Urothelium cell line (cell line): Measurements from ENCODE around the gene OR5M8.

Source experiments
- DNase-seq: peaks from one replicate; pipeline ENCODE4 v3.0.0; 2011; ENCODE audit warnings: low spot score, mixed read lengths
- FAIRE-seq: peaks from 2 replicates; lab custom pipeline; 2011; peaks lifted over from hg19 to GRCh38; lab: Jason Lieb, UNC

OR5M8 gene

DNA sequence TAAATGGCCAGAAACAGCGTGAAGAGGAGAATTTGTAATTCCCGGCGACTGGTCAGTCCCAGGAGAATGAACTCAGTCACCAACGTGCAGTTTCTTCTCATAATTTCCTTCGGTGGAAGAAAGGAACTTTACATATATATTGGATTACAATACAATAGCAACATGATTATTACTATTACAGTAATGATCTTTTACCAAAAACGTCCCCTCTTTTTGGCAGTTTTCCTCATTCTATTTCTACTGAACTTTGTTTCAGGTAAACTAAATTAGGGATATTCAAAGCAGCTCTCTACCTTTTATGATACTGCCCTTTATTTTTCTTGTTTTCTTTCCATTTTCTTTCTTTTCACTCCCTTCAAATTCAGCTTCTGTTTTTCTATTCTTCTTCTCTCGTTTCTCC is at the start of gene OR5M8:
TSS of gene OR5M8 (minus strand) at position 101 of the 400 bp plus-strand sequence. CDS start at position 101, 0 bp downstream.
- DNase-seq (no peak), FAIRE-seq (no peak)

DNA sequence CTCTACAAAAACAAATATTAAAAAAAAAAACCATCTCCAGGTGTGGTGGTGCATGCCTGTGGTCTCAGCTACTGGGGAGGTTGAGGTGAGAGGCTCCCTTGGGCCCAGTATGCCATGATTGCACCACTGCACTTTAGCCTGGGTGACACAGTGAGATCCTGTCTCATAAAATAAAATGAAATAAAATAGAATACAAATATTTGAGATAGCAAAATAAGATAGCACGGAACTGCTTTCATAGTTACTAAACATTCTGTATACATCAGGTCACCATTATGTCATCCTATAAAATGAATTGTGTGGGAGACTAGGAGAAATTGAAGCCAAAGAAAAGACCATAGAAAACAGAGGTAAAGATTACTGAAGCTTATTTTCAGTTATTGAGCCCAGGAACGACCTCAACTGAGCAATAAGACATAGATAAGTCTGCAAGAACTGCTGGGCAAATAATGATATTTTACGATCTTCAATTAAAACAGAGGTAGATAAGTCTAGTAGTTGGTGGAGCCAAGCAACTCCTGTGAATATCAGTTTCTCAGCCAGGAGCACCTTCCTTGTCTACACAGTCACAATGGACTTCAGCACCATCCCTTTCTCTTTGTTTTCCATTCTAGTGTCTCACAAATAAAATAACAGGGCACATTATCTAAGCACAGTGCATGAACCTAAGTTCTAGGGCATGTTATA is 42.0 kb upstream of the OR5M8 start:
- no peak for FAIRE-seq

DNA sequence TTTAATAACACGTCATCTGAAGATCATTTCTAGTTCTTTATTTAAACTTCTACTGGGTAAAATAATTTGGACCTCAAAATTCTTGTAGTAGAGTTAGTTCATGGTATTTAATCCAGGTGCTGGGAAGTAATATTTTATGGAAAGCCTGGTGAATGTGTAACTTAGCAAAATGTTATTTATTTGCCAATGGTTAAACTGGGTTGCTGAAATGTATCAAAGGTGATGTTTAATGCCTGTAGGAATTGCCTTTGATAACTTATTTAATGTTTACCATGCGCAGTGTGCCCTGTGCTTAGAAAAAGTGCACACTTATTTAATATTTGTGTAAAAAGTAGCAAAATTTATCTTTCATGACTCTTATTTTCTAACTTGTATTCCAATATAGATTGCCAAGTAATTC is 40.7 kb upstream of the OR5M8 start:
- no peak for FAIRE-seq
- no peak for DNase-seq

More for the DNA sequence above, 42.0 kb upstream of the OR5M8 start:
- DNase-seq, result no peak

DNA sequence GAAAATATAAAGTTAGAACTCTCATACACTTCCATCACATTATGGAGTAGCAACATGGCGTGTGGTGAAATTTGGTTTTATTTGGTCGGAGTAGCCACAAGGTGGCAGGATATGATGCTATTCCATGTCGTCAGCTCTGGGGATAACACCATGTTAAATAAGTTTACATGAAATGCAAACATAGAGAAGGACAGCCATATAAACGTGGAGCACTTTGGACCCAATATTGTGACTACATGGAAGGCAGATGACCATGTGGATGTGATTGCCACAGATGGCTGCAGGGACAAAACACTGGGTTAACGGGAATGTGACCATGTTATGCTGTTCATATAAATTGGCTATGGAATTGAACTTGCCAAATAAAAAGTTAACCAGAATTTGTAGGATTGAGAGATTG is 30.8 kb upstream of the OR5M8 start:
- DNase-seq (no peak), FAIRE-seq (no peak)

DNA sequence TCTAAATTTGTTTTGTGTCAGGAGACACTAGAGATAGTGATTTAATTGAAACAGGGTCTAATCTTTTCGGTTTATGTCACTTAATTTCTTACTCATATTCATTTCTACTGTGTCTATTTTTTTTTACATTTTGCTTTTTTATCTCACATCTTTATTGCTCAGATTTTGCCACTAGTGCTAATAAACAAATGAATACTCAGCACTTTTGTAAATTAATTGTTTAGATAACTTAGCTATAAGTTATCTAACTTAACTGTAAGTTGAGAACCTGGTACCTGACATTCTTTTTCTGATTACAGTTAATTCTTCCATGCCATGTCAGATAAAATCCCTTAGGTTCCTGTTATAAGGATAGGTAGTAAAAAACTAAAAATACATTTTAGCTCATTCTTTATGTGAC is 22.1 kb upstream of the OR5M8 start:
- DNase-seq (no peak), FAIRE-seq (no peak)

DNA sequence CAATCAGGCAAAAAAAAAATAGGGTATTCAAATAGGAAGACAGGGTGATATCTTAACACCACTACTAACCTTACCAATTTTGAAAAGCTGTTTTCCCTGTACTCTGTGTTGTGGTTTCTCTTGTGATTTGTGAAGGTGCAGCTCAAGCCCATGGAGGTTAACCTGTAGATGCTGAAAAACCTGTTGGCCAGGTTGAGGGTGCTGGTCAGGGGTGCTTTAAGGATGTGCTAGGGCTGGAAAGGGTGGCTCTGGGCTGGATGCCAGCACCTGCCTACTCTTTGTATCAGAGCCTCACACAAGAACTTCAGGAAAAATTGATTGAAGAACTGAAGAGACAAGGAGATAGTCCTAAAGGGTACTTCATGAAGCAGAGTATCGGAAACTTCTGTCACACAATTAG is 18.3 kb upstream of the OR5M8 start:
- DNase-seq, result no peak
- FAIRE-seq, result no peak

DNA sequence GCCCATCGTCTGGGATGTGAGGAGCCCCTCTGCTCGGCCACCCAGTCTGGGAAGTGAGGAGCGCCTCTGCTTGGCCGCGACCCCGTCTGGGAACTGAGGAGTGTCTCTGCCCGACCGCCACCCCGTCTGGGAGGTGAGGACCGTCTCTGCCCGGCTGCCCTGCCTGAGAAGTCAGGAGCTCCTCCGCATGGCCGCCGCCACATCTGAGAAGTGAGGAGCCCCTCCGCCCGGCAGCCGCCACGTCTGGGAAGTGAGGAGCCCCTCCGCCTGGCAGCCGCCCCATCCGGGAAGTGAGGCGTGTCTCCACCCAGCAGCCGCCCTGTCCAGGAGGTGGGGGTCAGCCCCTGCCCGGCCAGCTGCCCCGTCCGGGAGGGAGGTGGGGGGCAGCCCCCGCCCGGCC is 5.8 kb upstream of the OR5M8 start:
- no peak for FAIRE-seq
- DNase-seq, result no peak

DNA sequence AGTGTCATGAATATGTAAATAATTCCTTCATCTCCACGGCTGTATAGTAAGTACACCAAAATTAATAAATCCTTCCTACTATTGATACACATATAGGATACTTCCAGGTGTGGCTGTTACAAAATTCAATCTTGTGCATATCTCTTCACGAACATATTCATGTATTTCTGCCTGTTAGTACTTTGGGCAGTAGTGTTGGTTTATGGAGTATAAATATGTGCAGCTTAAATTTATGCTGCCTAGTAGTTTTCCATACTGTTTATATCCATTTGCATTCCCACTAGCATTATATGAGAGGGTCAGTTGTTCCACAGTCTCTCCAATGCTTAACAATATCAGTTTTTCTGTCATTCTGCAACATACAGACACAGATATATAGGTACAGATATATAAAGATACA is 3.9 kb upstream of the OR5M8 start:
- no peak for DNase-seq
- FAIRE-seq, result no peak

DNA sequence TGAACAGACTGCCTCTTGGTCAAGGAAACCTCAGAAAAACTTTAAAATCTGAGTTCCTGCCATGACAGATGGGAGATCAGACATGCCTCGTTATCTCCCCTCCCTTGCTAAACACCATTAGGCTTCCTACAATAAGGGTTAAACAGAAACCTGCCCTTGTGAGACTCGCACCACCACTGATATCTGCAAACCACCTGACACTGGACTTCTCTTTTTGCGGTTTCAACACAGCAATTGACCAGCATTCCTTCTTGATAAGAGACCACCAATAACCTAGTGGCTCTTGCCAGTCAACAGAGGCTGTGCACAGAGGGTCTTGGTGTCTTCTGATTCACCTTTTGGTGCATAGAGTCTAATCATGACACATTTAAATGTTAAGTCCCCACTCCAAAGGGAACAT is 4.4 kb downstream of the OR5M8 start:
- DNase-seq, result no peak
- FAIRE-seq, result no peak

DNA sequence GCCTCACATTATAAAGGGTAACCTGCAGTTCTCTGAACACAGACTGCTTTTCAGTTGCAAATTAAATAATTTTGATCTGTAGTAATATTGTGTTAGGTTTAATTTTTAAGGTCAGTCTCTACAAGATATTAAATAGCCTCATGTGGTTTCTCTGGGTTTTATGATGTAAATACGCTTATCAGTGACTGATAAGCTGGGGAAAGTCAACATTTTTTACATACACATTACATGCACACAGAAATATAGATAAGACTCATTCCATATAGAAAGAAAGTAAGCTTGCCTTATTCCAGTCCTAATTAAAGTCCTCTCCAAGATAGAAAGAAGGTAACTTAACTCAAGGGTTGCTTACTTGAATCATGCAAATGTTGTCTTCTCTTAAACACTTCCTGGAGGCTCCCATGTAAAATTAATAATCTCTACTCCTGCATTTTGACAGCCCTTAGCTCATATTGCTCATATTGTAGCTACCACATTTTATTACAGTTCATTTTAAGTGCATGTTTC is 16.4 kb downstream of the OR5M8 start:
- FAIRE-seq (no peak), DNase-seq (no peak)

DNA sequence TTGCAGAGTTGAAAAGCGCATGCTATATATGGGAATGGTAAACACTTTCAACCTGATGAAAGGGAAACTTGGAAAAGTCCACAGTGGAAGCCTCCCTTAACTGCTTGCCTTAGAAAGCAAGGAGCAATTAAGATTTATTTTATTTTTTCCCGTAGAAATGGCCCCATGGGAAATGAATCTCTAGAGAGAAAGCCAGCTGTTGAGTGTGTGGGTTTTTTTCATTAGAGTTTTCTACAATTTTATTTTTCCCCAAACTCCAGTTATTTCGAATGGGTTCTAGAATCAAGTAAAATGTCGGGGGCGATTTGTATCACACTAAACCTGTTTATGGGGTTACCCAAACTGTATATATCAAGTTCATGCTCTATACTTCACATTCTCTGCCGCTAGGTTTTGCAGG is 17.9 kb downstream of the OR5M8 start, which contains the start of gene OR5M3:
TSS of gene OR5M3 (minus strand) at position 101 of the 400 bp plus-strand sequence. CDS start 2,855 bp downstream, outside the sequence.
- FAIRE-seq, result no peak
- no peak for DNase-seq

DNA sequence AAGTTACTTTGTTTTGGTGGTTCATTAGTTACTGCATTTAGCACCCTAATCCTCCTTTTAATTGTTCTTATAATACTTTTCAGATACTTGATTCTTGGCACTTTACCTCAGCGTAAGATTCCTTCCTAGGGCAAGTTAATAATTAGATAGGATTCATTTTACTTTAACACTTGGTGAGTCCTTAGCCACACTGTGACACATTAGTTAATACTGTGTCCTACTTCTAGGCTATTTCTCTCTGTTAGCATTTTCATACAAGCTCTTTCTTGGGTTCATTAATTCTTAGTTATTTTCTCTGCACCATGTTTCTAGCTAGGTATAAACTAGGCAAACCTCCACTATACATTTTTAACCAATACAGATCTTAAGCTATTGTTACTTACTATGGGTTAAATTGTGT is 34.1 kb downstream of the OR5M8 start:
- no peak for DNase-seq
- no peak for FAIRE-seq

DNA sequence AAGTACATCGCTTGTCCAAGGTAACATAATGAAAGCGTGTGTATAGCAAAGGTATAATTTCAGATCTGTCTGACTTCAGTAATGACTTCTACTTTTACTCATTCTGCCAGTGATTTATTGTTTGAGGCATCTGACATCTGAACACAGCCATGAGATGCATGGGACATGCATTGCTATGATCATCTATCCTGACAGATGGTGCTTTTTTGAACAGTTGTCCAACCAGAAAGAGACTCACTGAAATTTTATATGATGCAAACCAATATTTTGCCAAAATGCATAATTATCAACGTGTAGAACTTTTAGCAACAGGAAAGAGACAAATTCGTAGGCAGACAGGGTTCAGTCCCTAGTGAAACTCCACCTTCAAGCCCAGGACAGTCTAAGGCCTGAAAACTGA is 37.6 kb downstream of the OR5M8 start:
- FAIRE-seq, result no peak
- no peak for DNase-seq
